Calu3 (cell line): ENCODE data around the gene DGUOK. TPM values are rescaled to one million over a fixed set of nuclear protein-coding genes. Genes with fewer than 3 reads are reported as not detected.
"Not testable (repeated sequence)": the region's sequence is repeated elsewhere in the genome, so short reads cannot be mapped to it uniquely, and the experiment has no call there.

Experiments
- BruUV-seq: library from RNA; stranded (reverse); fragments of 400-500 nt; replicated peaks from 2 replicates; lab custom pipeline; 2021; lab: Mats Ljungman, UMichigan
- CTCF ChIA-PET: fragments of 300-600 bp; sonication (Branson Sonifier 250); formaldehyde crosslinking; loops from one replicate; lab custom pipeline; 2022; ENCODE audit warnings: antibody characterized with exemption; lab: Charles Lee
- DNase-seq: peaks from one replicate; pipeline ENCODE4 v3.0.0; 2022
- H3K27ac Mint-ChIP-seq: one replicate; pipeline ENCODE4 v1.8.0; 2022; ENCODE audit warnings: mixed read lengths; ENCODE audit not compliant: unreplicated experiment
- H3K27me3 Mint-ChIP-seq: one replicate; pipeline ENCODE4 v1.8.0; 2022; ENCODE audit warnings: mixed read lengths; ENCODE audit not compliant: unreplicated experiment
- H3K36me3 Mint-ChIP-seq: one replicate; pipeline ENCODE4 v1.8.0; 2022; ENCODE audit warnings: mild to moderate bottlenecking, moderate library complexity, mixed read lengths; ENCODE audit not compliant: insufficient read depth, unreplicated experiment
- H3K4me1 Mint-ChIP-seq: one replicate; pipeline ENCODE4 v1.8.0; 2022; ENCODE audit warnings: mild to moderate bottlenecking, low read depth, mixed read lengths; ENCODE audit not compliant: unreplicated experiment
- H3K4me3 Mint-ChIP-seq: one replicate; pipeline ENCODE4 v1.8.0; 2022; ENCODE audit warnings: mild to moderate bottlenecking, low read depth, moderate library complexity, mixed read lengths; ENCODE audit not compliant: unreplicated experiment
- H3K9me3 Mint-ChIP-seq: one replicate; pipeline ENCODE4 v1.8.0; 2022; ENCODE audit warnings: low read depth, mixed read lengths; ENCODE audit not compliant: unreplicated experiment
- CTCF ChIP-seq: fragments of 200-600 bp; IDR thresholded peaks from one replicate; pipeline ENCODE4 v1.8.0; 2022; ENCODE audit warnings: antibody characterized with exemption; ENCODE audit not compliant: unreplicated experiment
- intact Hi-C: fragments of 100-400 bp; cut with micrococcal nuclease; formaldehyde crosslinking; loops from one replicate; pipeline ENCODE4 v1.10.0; 2022; ENCODE audit not compliant: unreplicated experiment
- total RNA-seq: library from RNA; stranded (reverse); gene quantifications from 2 replicates; pipeline ENCODE4 v1.2.3, GENCODE V29; 2022

Gene DGUOK
- total RNA-seq, 1 experiment from 2014 or later: 78.6 TPM

- intact Hi-C loops: no loop called here
- TF ChIP-seq CTCF: no peak
- no TSS peak for BruUV-seq
- H3K4me3 Mint-ChIP-seq: no peak overlapping the region
- peaks cover 42% of the 10 kb centered on the region for H3K36me3 Mint-ChIP-seq
- H3K27me3 Mint-ChIP-seq: no peaks in the 10 kb centered on the region
- no peak for DNase-seq
- CTCF ChIA-PET: no interaction called here
- H3K9me3 Mint-ChIP-seq: no peaks in the 10 kb centered on the region
- H3K27ac Mint-ChIP-seq: peak overlapping the region; percentile 9
- H3K4me1 Mint-ChIP-seq: peaks cover 29% of the 10 kb centered on the region
Measured at GRCh38 chr2:73937103-73937885, 10.6 kb downstream of the DGUOK start.

- Mint-ChIP-seq H3K27me3 (no peaks in the 10 kb centered on the region), H3K27ac (peak overlapping the region; percentile 9), H3K4me3 (no peak overlapping the region), H3K9me3 (no peaks in the 10 kb centered on the region), H3K4me1 (peaks cover 26% of the 10 kb centered on the region), H3K36me3 (peaks cover 41% of the 10 kb centered on the region)
- intact Hi-C loops: no loop called here
- no peak for TF ChIP-seq CTCF
- no peak for DNase-seq
- CTCF ChIA-PET: interaction anchor here (0.6 kb wide), 1 partner anchor 212 kb away, joined by 3 read pairs; no protein-coding TSS in a partner anchor
- no TSS peak for BruUV-seq
Measured at GRCh38 chr2:73937899-73938298, 11.2 kb downstream of the DGUOK start.

GRCh38 chr2:73938718-73939352 is 12.2 kb downstream of the DGUOK start:
- no peak overlapping the region for H3K27ac Mint-ChIP-seq
- H3K9me3 Mint-ChIP-seq: no peaks in the 10 kb centered on the region
- H3K4me3 Mint-ChIP-seq: no peak overlapping the region
- H3K27me3 Mint-ChIP-seq: no peaks in the 10 kb centered on the region
- BruUV-seq: no TSS peak
- intact Hi-C loops: no loop called here
- no peak for DNase-seq
- no peak for TF ChIP-seq CTCF
- peaks cover 26% of the 10 kb centered on the region for H3K4me1 Mint-ChIP-seq
- H3K36me3 Mint-ChIP-seq: peaks cover 39% of the 10 kb centered on the region
- CTCF ChIA-PET: no interaction called here

GRCh38 chr2:73939419-73939818 is 12.7 kb downstream of the DGUOK start:
- Mint-ChIP-seq H3K36me3 (peaks cover 34% of the 10 kb centered on the region), H3K4me1 (peaks cover 26% of the 10 kb centered on the region), H3K27me3 (no peaks in the 10 kb centered on the region), H3K9me3 (no peaks in the 10 kb centered on the region), H3K4me3 (no peak overlapping the region), H3K27ac (no peak overlapping the region)
- BruUV-seq: no TSS peak
- CTCF ChIA-PET: no interaction called here
- no peak for TF ChIP-seq CTCF
- DNase-seq: no peak
- intact Hi-C loops: no loop called here

GRCh38 chr2:73940066-73940465 is 13.4 kb downstream of the DGUOK start:
- not testable (repeated sequence) for DNase-seq

More at GRCh38 chr2:73940066-73940465, 13.4 kb downstream of the DGUOK start:
- BruUV-seq, H3K27ac Mint-ChIP-seq, intact Hi-C loops, H3K9me3 Mint-ChIP-seq, H3K27me3 Mint-ChIP-seq, H3K4me3 Mint-ChIP-seq: not testable (repeated sequence)
- H3K36me3 Mint-ChIP-seq: peaks cover 34% of the 10 kb centered on the region
- H3K4me1 Mint-ChIP-seq: peaks cover 31% of the 10 kb centered on the region
- CTCF ChIA-PET: interaction anchor here (0.6 kb wide), 1 partner anchor 30 kb away, joined by 3 read pairs; no protein-coding TSS in a partner anchor
